ENCODE measurements around the gene PPM1A. TPM values are rescaled to one million over a fixed set of nuclear protein-coding genes. Genes with fewer than 3 reads are reported as not detected.
A peak's percentile ranks its signal among the peaks of the same experiment; 100 is the strongest.
"Not testable (repeated sequence)": the region's sequence is repeated elsewhere in the genome, so short reads cannot be mapped to it uniquely, and the experiment has no call there.

The PPM1A gene
- total RNA-seq, 1 experiment from 2014 or later, result 52.3 TPM

- Histone ChIP-seq H3K4me3 (ENCODE audit: low read depth, low read length, poor library complexity, severe bottlenecking) (no peak overlapping the region), H3K9me3 (ENCODE audit: low read depth, low read length, poor library complexity, severe bottlenecking) (no peaks in the 10 kb centered on the region), H3K4me1 (ENCODE audit: insufficient read depth, low read length, poor library complexity, severe bottlenecking) (peaks cover 20% of the 10 kb centered on the region), H3K36me3 (ENCODE audit: insufficient read depth, low read length, poor library complexity, severe bottlenecking) (no peaks in the 10 kb centered on the region), H3K27me3 (replicated peaks; ENCODE audit: insufficient read depth, low read depth, low read length, poor library complexity) (no peaks in the 10 kb centered on the region), H3K27ac (ENCODE audit: low read depth, low read length, poor library complexity, severe bottlenecking) (no peak overlapping the region)
- CTCF ChIA-PET, result no interaction called here
- intact Hi-C loops (cut with micrococcal nuclease; ENCODE audit: unreplicated experiment), result no loop called here
- POLR2A ChIA-PET (ENCODE audit: low non-redundant PET), result no interaction called here
- no TSS peak for BruUV-seq (replicated peaks)
- DNase-seq (ENCODE audit: low spot score), result peak; percentile 60
- TF ChIP-seq CTCF (conservative IDR thresholded peaks at IDR 0.05; ENCODE audit: low read depth, low read length) (no peak), EZH2 (IDR thresholded peaks at IDR 0.05; ENCODE audit: borderline replicate concordance, low read depth, low read length, poor library complexity, severe bottlenecking) (no peak)
Observed at GRCh38 chr14:60317609-60318008, 68.6 kb downstream of the PPM1A start.

GRCh38 chr14:60320860-60321259 lies 71.8 kb downstream of the PPM1A start:
- H3K27ac ChIP-seq (ENCODE audit: low read depth, low read length, poor library complexity, severe bottlenecking); DNase-seq (ENCODE audit: low spot score); CTCF ChIA-PET; H3K4me3 ChIP-seq (ENCODE audit: low read depth, low read length, poor library complexity, severe bottlenecking); H3K36me3 ChIP-seq (ENCODE audit: insufficient read depth, low read length, poor library complexity, severe bottlenecking); H3K27me3 ChIP-seq (replicated peaks; ENCODE audit: insufficient read depth, low read depth, low read length, poor library complexity); BruUV-seq (replicated peaks); H3K9me3 ChIP-seq (ENCODE audit: low read depth, low read length, poor library complexity, severe bottlenecking): not testable (repeated sequence)
- intact Hi-C loops (cut with micrococcal nuclease; ENCODE audit: unreplicated experiment), result loop anchor here (10.0 kb wide), 1 partner anchor 136 kb away; no protein-coding TSS in a partner anchor
- peaks cover 10% of the 10 kb centered on the region for H3K4me1 ChIP-seq (ENCODE audit: insufficient read depth, low read length, poor library complexity, severe bottlenecking)
- POLR2A ChIA-PET (ENCODE audit: low non-redundant PET), result interaction anchor here (1.1 kb wide), 1 partner anchor 73 kb away, joined by 5 read pairs; no protein-coding TSS in a partner anchor

GRCh38 chr14:60323199-60323896 lies 74.3 kb downstream of the PPM1A start:
- intact Hi-C loops (cut with micrococcal nuclease; ENCODE audit: unreplicated experiment), result loop anchor here (10.0 kb wide), 1 partner anchor 139 kb away; no protein-coding TSS in a partner anchor
- no peak for TF ChIP-seq EZH2 (IDR thresholded peaks at IDR 0.05; ENCODE audit: borderline replicate concordance, low read depth, low read length, poor library complexity, severe bottlenecking)
- POLR2A ChIA-PET (ENCODE audit: low non-redundant PET), result no interaction called here
- DNase-seq (ENCODE audit: low spot score), result no peak
- Histone ChIP-seq H3K4me1 (ENCODE audit: insufficient read depth, low read length, poor library complexity, severe bottlenecking) (peaks cover 5% of the 10 kb centered on the region), H3K27me3 (replicated peaks; ENCODE audit: insufficient read depth, low read depth, low read length, poor library complexity) (no peaks in the 10 kb centered on the region), H3K4me3 (ENCODE audit: low read depth, low read length, poor library complexity, severe bottlenecking) (no peak overlapping the region), H3K27ac (ENCODE audit: low read depth, low read length, poor library complexity, severe bottlenecking) (no peak overlapping the region), H3K9me3 (ENCODE audit: low read depth, low read length, poor library complexity, severe bottlenecking) (no peaks in the 10 kb centered on the region), H3K36me3 (ENCODE audit: insufficient read depth, low read length, poor library complexity, severe bottlenecking) (no peaks in the 10 kb centered on the region)
- BruUV-seq (replicated peaks), result no TSS peak
- CTCF ChIA-PET, result no interaction called here

GRCh38 chr14:60324837-60325236 lies 75.8 kb downstream of the PPM1A start:
- TF ChIP-seq EZH2 (IDR thresholded peaks at IDR 0.05; ENCODE audit: borderline replicate concordance, low read depth, low read length, poor library complexity, severe bottlenecking), result no peak
- TF ChIP-seq CTCF (conservative IDR thresholded peaks at IDR 0.05; ENCODE audit: low read depth, low read length), result no peak
- Histone ChIP-seq H3K27ac (ENCODE audit: low read depth, low read length, poor library complexity, severe bottlenecking) (no peak overlapping the region), H3K36me3 (ENCODE audit: insufficient read depth, low read length, poor library complexity, severe bottlenecking) (no peaks in the 10 kb centered on the region), H3K27me3 (replicated peaks; ENCODE audit: insufficient read depth, low read depth, low read length, poor library complexity) (no peaks in the 10 kb centered on the region), H3K9me3 (ENCODE audit: low read depth, low read length, poor library complexity, severe bottlenecking) (no peaks in the 10 kb centered on the region), H3K4me1 (ENCODE audit: insufficient read depth, low read length, poor library complexity, severe bottlenecking) (peaks cover 5% of the 10 kb centered on the region), H3K4me3 (ENCODE audit: low read depth, low read length, poor library complexity, severe bottlenecking) (no peak overlapping the region)
- intact Hi-C loops (cut with micrococcal nuclease; ENCODE audit: unreplicated experiment), result loop anchor here (5.0 to 10.0 kb wide), 2 partner anchors 140 to 237 kb away; no protein-coding TSS in a partner anchor
- DNase-seq (ENCODE audit: low spot score), result no peak
- no TSS peak for BruUV-seq (replicated peaks)
- ChIA-PET CTCF (no interaction called here), POLR2A (ENCODE audit: low non-redundant PET) (no interaction called here)

Data from A673 (cell line).